H1 (cell line): ENCODE results near the gene NPC1L1.

Source experiments
- ATF2 ChIP-seq: IDR thresholded peaks from 2 replicates; pipeline ENCODE4 v1.6.1; 2012; ENCODE audit warnings: low read length, inconsistent platforms
- ATF3 ChIP-seq: IDR thresholded peaks from 2 replicates; pipeline ENCODE4 v1.6.1; 2011; ENCODE audit warnings: low read depth, mild to moderate bottlenecking, low read length; ENCODE audit not compliant: insufficient read depth
- BRCA1 ChIP-seq: IDR thresholded peaks from 2 replicates; pipeline ENCODE4 v1.6.1; 2012; ENCODE audit warnings: low read depth, low read length, improper control_type of control experiment
- CBX8 ChIP-seq: fragments of 300-800, 300-1000 bp; sonication (generic); IDR thresholded peaks from 2 replicates; pipeline ENCODE4 v1.7.1; 2016; ENCODE audit warnings: low read depth, low read length, borderline replicate concordance
- CREB1 ChIP-seq: IDR thresholded peaks from 2 replicates; pipeline ENCODE4 v1.6.1; 2012; ENCODE audit warnings: inconsistent platforms
- CTCF ChIP-seq, 3 experiments: IDR thresholded peaks; 1 replicate in 2 of 3; 2 replicates in 1 of 3; pipeline versions ENCODE4 v1.5.1 to v1.6.1; 2011; ENCODE audit warnings: low read length in 3 of 3, mild to moderate bottlenecking in 3 of 3, inconsistent platforms in 2 of 3, low read depth in 1 of 3, moderate library complexity in 1 of 3; ENCODE audit not compliant: insufficient read depth in 1 of 3; ENCODE audit errors: control extremely low read depth in 1 of 3
- HDAC2 ChIP-seq, 2 experiments: fragments of 300-600 bp in 1 of 2; sonication (generic) in 1 of 2; IDR thresholded peaks; 2 replicates each; pipeline ENCODE4 v1.6.1; 2011 to 2012; ENCODE audit warnings: low read depth in 2 of 2, low read length in 2 of 2, mild to moderate bottlenecking in 2 of 2, moderate library complexity in 2 of 2, borderline replicate concordance in 1 of 2, inconsistent platforms in 1 of 2
- POLR2A ChIP-seq, 2 experiments: IDR thresholded peaks; 1 replicate in 1 of 2; 2 replicates in 1 of 2; pipeline ENCODE4 v1.6.1; 2011; ENCODE audit warnings: low read depth in 2 of 2, low read length in 2 of 2, mild to moderate bottlenecking in 2 of 2; ENCODE audit errors: control extremely low read depth in 1 of 2
- POLR2AphosphoS5 ChIP-seq: IDR thresholded peaks from 2 replicates; pipeline ENCODE4 v1.6.1; 2011; ENCODE audit warnings: low read depth, low read length
- SAP30 ChIP-seq: fragments of 300-600 bp; sonication (generic); IDR thresholded peaks from 2 replicates; pipeline ENCODE4 v1.7.1; 2012; ENCODE audit warnings: low read length, moderate library complexity, mild to moderate bottlenecking, inconsistent platforms; ENCODE audit not compliant: insufficient read depth, insufficient replicate concordance
- SIN3A ChIP-seq, 2 experiments: IDR thresholded peaks in 1 of 2; conservative IDR thresholded peaks in 1 of 2; 2 replicates each; pipeline ENCODE4 v1.6.1; 2011 to 2012; ENCODE audit warnings: low read length in 2 of 2, improper control_type of control experiment in 1 of 2, low read depth in 1 of 2, mild to moderate bottlenecking in 1 of 2
- TAF1 ChIP-seq: IDR thresholded peaks from 2 replicates; pipeline ENCODE4 v1.6.1; 2011; ENCODE audit warnings: mild to moderate bottlenecking, low read depth, low read length
- TAF7 ChIP-seq: optimal IDR thresholded peaks from 2 replicates; pipeline ENCODE3; 2011; ENCODE audit warnings: low read depth, mild to moderate bottlenecking, inconsistent platforms, low read length, moderate library complexity, borderline replicate concordance

DNA sequence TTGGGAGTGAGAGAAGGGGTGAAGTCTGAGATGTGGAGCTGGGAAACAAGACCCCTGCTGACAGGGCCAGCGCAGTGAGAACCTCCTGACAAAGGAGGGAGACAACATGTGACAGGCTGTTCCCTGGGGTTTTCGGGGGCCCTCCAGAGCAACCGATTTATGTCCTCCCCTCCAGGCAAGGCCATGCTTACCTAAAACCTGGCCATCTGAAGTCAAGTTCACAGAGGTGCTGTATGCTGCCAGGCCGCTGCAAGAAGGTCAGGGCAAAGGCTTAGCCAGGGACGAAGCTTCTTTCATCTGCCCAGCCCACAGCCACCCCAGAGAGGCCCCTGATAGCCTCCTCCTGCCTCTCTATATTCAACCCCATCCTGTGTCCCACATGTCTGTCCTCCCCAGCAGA is 20.6 kb downstream of the NPC1L1 start:
- TF ChIP-seq CTCF (IDR thresholded peaks at IDR 0.05; ENCODE audit: control extremely low read depth in 1 of 3, insufficient read depth in 1 of 3, low read depth in 1 of 3, low read length in 3 of 3): no peak
- no peak for TF ChIP-seq TAF1
- TF ChIP-seq POLR2AphosphoS5: no peak
- no peak for TF ChIP-seq BRCA1
- no peak for TF ChIP-seq CREB1
- no peak for TF ChIP-seq ATF2
- no peak for TF ChIP-seq SAP30
- TF ChIP-seq HDAC2 (IDR thresholded peaks at IDR 0.05; ENCODE audit: borderline replicate concordance in 1 of 2, low read depth in 2 of 2, low read length in 2 of 2): no peak
- TF ChIP-seq CBX8: no peak
- TF ChIP-seq TAF7: no peak
- TF ChIP-seq SIN3A (conservative IDR thresholded peaks at IDR 0.05 in 1 of 2, IDR thresholded peaks at IDR 0.05 in 1 of 2; ENCODE audit: low read depth in 1 of 2, low read length in 2 of 2): no peak
- no peak for TF ChIP-seq POLR2A (IDR thresholded peaks at IDR 0.05; ENCODE audit: control extremely low read depth in 1 of 2, low read depth in 2 of 2, low read length in 2 of 2)
- no peak for TF ChIP-seq ATF3
